Left forelimb (tissue), 1 donor: Measurements from ENCODE around the gene TNFAIP8L1.

Experiments used
- DNase-seq: peaks from one replicate; pipeline ENCODE4 v3.0.0-alpha.2; 2018; ENCODE audit warnings: low spot score

Gene TNFAIP8L1

DNA sequence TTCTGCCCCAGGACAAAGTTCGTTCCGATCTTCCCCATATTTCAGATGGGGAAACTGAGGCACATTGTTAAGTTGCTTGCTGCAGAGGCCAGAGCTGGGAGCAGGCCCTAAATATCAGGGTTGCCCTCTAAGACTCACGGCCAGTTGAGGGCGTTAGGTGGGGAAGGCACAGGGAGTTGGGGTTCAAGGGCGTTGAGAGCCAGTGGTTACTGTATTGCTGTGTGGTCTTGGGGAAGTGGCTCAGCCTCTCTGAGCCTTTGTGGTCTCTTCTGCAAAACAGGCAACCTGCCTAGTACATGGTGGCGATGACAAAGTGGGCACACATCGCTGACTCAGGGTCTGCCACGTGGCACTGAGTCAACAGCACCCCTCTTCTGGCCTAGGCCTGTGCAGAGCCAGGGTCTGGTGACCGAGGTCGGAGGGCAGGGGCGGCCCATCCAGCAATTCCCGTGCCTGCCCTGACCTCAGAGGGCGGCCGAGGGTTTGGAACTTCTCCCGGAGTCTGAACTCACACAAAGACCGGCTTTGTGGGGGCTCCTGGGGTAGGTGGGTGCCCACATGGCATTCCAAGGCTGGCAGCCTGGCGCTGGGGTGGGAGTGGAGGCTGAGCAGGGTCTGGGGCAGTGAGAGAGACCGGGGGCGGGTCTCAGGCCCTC is 10.2 kb downstream of the TNFAIP8L1 start:
- no peak for DNase-seq

DNA sequence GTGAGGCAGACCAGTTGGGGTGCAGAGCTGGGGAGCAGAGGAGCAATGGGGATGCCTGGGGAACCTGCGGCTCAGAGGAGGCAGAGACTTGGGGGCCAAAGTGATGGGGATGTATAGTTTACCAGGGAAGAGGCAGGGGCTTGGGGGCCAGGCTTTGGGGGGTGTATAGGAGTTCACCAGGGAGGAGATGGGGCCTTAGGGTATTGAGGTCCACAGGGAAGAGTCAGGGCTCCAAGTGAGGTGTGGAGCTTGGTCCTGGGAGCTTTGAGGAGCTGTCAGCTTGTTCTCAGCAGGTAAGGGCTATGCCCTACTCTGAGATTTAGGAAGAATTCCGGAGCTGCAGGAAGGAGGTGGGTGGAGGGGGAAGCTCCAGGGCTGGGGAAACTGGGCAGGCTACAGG is 10.8 kb downstream of the TNFAIP8L1 start:
- no peak for DNase-seq

DNA sequence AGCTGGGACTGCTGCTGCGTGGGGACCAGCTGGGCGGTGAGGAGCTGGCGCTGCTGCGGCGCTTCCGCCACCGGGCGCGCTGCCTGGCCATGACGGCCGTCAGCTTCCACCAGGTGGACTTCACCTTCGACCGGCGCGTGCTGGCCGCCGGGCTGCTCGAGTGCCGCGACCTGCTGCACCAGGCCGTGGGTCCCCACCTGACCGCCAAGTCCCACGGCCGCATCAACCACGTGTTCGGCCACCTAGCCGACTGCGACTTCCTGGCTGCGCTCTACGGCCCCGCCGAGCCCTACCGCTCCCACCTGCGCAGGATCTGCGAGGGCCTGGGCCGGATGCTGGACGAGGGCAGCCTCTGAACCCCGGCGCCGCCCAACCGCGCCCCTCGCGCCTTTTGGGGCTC is 12.8 kb downstream of the TNFAIP8L1 start:
- DNase-seq = no peak

- DNase-seq = no peak
Measured at GRCh38 chr19:4653793-4654436, 14.6 kb downstream of the TNFAIP8L1 start.

DNA sequence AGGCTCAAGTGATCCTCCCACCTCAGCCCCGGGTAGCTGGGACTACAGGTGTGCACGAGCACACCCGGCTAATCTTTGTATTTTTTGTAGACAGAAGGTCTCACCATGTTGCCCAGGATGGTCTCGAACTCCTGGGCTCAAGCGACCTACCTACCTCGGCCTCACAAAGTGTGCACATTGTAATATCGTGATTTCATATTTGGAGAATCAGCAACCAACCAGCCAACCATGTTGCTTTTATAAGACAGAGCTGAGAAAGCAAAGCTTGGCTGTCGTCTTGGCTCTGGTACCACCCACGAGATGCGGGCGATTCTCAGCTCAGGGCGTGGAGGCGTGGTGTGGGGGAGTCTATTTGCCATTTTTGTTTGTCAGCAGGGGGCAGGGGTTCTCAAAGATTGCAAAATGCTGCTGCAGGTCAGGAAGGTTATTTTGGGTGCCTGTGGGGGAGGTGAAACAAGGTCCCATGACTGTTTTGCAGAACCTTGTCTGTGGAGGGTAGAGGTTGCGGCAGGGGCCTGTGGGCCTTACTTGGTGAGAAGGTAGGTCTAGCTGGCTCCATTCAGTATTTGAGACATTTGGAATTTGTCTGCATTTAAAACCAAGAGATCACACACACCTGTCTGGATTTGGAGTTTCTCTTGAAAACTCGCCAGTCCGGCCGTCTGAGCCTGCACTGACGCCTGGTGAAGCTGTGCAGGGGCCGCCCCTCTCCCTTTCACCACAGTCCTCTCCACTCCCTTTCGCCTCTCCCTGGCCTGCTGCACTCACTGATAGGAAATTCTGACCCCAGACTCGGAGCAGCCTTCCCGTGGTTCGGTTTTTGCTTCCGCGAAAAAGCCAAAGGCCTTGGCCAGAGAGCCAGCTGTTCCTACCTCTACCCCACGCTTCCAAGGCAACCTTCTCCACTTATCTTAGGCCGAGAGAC is 15.4 kb downstream of the TNFAIP8L1 start:
- no peak for DNase-seq

GRCh38 chr19:4656102-4656501 is 16.8 kb downstream of the TNFAIP8L1 start:
- no peak for DNase-seq

DNA sequence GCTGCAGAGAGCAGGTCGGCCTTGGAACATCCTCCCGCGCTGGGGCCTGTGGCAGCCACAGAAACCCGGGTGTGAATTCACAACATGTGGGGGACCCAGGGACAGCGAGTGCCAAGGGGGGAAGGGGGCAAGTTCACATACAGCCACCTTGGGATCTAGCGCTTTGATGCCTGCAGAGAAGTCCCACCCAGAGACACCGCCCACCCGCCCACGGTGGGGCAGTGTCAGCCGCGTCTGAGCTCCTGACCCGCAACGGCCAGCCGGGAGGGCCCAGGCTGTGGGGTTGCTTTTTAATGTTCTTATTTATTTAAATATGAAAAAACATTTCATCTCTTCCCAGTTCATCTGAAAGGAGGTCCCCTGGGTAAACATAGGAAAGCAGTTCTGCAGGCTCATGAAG is 17.9 kb downstream of the TNFAIP8L1 start:
- DNase-seq = no peak

- DNase-seq = no peak
Measured at GRCh38 chr19:4657835-4658234, 18.5 kb downstream of the TNFAIP8L1 start.

DNA sequence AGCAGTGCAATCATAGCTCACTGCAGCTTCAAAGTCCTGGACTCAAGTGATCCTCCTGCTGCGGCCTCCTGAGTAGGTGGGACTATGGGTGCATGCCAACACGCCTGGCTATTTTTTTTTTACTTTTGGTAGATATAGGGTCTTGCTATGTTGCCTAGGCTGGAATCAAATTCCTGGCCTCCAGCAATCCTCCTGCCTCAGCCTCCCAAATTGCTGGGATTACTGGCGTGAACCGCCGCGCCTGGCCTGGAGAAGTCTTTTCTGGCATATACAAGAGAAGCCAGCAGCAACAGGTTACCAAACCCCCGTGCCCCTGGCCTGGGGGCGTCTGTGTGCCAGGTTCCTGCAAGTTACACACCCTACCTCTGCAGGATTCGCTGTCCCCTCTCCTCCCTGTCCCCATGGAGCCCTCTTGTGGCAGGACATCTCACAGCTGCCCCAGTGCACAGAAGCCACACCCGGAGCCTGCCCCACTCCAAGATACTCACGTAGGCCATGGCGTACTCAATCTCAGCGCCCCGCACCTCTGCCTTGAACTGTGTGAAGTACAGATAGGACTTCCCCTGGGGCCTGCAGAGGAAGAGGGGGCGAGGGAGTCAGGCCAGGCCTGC is 21.0 kb downstream of the TNFAIP8L1 start:
- no peak for DNase-seq

GRCh38 chr19:4660993-4661392 is 21.7 kb downstream of the TNFAIP8L1 start:
- DNase-seq = no peak

GRCh38 chr19:4662020-4662695 is 22.8 kb downstream of the TNFAIP8L1 start:
- no peak for DNase-seq

- no peak for DNase-seq
Measured at GRCh38 chr19:4662812-4663211, 23.5 kb downstream of the TNFAIP8L1 start.

DNA sequence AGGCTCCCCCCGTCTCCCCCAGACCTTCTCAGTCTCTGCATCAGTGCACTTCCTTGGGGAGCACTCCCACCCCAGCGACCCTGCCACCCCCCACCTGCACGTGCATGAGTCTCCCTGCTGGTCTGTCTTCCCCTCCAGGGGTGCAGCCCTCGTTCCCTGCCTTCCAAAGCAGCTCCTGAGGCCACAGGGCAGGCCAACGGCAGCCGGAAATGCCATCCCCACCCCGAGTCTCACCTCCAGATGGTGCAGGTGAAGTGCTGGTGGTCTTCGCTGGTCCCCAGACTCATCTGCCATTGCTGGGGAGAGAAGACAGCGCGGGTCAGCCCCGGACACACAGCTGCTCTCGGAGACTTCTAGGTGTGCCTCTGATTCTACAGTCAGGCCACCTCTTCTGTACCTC is 25.3 kb downstream of the TNFAIP8L1 start:
- DNase-seq = no peak

DNA sequence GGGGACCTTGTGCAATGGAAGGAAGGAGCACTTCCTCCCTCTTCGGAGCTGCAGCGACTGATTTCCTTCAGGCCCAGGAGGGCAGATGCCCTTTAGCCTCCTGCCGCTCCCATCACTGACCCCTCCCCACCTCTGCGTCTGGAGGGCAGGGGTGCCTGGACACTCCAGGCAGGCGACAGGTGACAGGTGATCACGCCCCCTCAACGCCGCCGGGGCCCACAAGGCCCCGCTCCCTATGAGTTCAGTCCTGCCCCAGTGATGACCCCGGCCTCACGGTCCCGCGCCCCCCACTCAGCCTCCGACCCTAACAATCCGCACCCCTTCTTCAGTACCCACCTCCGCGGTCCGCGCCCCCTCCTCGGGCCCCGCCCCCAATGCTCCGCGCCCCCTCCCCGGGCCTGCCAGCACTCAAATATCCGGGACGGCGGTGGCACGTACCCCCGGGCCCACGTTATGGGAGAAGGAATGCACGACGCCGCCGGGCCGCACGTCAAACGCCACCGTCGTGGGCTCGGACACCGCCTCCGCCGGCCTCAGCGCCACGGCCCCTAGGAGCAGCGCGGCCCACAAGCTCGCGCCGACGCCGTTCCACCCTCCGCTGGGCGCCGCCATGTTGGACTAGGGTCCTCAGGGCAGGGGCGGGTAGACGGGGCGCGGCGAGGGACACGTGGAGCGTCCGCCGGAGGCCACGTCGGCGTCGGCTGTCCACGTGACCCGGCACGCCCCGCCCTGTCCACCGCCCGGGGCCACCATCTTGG is 30.6 kb downstream of the TNFAIP8L1 start, which contains the start of gene MYDGF:
TSS of gene MYDGF (minus strand) at position 620 of the 758 bp plus-strand sequence. CDS start at position 612, 8 bp downstream.
- DNase-seq = peak; percentile 94

DNA sequence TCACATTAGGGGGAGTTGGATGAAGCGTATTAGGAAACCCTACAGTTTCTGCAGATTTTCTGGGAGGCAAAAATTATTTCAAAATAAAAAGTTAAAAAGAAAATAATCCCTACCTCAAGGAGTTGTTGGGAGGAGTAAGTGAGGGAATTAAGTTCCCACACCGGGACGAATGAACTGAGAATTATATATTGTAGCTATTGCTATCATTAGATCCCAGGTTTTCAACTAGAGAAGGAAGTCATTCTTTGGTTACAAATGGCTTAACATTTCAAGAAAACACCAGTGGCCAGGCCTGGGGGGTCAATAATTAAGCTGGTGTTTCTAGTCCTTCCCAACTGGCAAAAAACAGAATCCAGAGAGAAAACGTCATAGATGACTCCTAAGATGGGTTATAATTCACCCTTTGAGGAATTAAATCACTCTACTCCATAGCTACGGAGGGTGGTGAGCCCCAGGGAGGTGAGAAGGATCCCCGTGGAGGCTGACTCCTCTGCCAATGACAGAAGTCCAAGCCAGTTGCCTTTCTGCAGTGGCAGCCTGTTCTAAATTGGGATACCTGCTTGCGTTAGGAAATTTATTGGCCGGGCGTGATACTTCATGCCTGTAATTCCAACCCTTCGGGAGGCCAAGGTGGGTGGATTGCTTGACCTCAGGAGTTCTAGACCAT is 32.0 kb downstream of the TNFAIP8L1 start:
- DNase-seq = no peak

- no peak for DNase-seq
Measured at GRCh38 chr19:4673216-4673615, 33.9 kb downstream of the TNFAIP8L1 start.

GRCh38 chr19:4673726-4674125 is 34.4 kb downstream of the TNFAIP8L1 start:
- no peak for DNase-seq

DNA sequence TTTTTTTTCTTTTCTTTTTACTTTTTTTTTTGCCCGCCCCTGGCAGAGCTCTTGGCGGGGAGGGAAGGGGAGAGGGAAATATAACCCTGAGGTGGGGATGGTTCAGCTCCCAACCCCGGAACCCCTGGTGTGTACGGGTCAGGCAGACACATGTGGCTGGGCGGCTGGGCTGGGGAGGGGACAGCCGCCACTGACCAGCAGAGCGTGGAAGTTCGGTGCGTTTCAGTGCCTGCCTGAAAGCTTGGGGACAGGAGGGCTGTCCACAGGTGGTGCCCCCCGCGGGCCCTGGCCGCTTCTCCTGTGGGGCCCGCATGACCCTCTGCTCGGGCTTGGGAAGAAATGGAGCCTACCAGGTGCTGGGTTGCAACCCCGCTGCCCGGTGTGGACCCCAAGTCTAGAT is 36.0 kb downstream of the TNFAIP8L1 start:
- DNase-seq = no peak

GRCh38 chr19:4676955-4677731 is 37.8 kb downstream of the TNFAIP8L1 start:
- DNase-seq = no peak
